NCI-H748 (cell line): ENCODE measurements around the gene APMAP.

Experiments used
- DNase-seq: peaks from one replicate; lab custom pipeline; 2025; ENCODE audit not compliant: unreplicated experiment; lab: John Stamatoyannopoulos, UW

The APMAP gene

DNA sequence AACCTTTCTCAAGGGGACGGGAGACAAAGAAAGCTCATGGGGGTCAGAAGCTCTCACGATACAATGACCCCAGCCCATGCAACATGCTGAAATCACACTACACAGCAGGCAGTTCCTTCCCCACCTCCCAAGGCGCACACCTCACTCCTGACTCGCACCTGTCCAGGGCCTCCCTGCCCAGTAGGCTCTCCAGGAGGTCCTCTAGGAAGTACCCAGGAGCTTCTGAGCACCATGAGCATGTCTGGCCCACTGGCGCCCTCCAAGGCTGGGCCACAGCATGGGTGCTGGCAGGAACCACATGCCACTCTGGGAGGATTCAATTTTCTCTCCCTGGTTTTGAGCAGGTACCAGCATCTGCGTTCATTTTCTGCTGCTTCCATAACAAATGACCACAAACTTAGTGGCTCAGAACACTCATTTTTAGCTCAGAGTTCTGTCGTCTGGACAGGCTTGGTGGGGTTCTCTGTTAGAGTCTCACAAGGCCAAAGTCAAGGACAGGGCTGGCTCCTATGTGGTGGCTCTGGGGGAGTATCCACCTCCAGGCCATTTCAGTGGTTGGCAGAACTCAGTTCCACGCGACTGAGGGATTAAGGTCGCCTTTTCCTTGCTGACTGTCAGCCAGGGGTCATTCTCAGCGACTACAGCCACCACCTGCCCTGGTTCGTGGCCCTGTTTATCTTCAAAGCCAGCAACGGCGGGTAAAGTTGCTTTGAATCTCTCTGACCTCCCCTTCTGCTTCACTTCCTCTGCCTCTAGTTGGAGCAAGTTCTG lies 32.7 kb upstream of the APMAP start:
- no peak for DNase-seq

DNA sequence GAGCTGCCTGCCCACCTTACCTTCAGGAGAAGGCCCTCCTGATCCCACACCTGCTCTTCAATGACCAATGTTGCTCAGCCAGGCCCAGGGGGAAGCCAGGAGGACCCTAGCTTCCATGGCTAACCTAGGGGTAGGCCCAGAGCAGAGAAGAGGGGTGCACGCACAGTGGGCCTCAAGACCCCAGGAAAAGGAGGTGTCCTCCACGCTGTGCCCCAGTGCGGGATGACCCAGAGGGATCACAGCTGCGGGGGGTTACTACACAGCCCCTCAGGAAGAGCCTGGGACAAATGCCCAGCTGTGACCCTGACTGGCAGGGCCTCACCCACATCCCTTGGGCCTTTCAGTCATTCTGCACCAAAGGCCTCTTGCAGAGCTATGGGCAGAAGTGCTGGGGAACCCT lies 31.6 kb upstream of the APMAP start:
- no peak for DNase-seq

DNA sequence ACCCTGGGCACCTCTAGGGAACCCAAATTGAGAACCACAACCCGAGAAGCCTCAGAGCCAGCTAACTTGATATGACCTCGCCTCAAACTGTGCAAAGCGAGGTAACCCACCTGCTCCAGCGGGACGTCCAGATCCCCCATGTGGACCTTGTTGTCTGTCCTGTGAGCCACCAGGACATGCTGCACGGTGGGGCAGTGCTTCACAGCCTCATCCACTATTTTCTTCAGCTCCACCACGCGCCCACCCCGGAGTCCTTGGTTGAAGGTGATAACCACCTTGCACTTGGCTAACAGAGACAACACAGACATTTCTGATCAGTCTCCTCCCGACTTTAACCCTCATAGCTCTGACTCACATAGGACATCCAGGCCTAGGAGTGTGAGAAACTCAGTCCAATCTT lies 30.8 kb upstream of the APMAP start:
- no peak for DNase-seq

DNA sequence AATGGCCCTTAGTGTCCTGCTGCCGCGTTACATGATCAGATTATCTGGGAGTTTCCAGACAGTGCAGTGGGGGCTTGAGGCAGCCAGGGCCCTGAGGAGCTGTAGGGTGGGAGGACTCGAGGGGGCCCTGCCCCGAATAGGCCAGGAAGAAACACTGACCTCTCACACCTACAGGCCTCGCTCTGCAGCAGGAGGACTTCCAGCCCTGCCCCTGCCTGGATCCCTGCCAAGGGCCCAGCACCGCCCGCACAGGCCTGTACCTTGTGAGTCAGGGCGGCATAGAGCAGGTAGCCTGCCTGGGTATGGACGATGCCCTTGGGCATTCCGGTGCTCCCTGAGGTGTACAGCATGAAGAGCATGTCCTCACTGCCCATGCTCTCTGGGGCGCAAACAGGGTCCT lies 30.1 kb upstream of the APMAP start:
- no peak for DNase-seq

DNA sequence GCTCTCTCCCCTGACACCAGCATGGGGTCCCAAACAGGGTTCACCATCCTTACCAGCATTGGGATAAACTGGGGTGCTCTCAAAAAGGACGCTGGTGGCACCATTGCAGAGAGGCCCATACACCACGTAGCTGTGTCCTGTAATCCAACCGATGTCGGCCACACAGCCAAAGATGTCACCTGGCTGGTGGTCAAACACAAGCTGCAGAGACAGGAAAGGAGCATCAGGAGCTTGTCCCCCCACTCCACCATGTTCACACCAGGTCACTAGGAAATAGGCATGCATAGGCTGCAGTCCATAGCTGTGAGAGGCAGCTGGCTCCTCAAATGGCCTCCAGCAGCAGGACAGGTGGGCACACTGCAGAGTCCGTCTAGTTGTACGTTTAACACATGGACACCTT lies 28.8 kb upstream of the APMAP start:
- no peak for DNase-seq

DNA sequence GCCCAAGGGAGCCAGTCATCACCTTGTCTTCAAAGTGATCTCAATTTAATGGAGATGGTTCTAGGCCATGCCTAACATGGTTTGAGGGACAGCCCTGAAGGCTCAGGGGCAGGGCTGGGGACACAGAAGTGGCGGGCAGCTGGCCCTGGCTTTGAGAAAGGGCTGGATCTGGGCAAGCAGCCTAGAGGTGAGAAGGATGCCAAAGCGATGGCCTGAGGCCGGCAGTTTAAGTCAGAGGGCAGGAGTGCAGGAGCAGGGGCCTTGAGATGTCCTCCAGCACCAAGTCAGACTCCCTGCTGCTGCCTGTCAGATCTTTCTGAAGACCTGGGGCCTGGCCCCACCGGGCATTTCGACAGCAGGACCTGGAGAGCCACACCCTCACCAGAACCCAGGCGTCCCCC lies 28.4 kb upstream of the APMAP start:
- no peak for DNase-seq

DNA sequence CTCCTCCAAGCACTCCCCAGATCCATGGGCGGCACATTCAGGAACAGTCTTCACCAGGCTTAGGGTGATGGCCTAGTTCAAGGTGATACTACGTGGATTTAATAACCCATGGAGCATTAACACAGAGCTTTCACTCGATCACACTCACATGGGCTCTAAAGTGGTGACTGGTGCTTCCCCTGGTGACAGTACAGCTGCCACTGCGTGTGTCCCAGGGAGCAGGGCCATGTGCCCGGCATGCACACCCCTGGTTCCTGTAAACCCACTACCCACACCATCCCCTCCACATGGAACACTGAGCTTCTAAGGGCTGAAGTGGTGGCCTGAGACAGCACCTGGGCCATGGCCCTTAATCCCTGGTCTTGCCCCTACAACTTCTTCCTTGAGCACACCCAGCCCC lies 27.8 kb upstream of the APMAP start:
- DNase-seq = no peak

DNA sequence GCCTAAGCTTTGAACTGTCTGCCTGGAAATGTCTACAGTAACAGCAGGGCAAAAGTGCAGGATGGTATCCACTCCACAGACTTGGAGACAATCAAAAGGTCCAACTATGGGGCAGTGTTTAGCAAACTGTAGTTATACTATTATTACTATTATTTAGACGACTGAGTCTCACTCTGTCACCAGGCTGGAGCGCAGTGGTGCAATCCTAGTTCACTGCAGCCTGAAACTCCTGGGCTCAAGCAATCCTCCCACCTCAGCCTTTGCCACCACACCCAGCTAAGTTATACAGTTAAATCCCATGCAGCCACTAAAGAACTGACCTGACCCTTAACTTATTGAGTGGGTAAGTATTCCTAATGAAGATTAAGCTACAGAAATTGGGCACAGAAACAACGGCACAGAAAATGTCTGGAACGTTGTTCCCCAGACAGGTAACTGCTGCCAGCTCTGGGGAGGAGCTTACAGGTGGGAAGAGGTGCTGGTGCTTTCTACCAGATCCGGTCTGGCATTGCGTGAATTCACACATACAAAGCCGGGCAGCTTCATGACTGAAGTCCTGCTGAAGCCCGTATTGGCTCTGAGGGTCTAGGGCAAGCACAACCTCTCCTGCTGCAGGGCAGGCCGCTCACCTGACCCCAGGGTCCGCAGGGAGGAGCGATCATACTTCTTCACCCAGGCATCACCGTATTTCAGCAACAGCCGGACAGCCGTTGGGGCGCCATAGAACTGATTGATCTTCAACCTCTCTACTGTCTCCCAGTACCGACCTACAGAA lies 27.0 kb upstream of the APMAP start:
- no peak for DNase-seq

DNA sequence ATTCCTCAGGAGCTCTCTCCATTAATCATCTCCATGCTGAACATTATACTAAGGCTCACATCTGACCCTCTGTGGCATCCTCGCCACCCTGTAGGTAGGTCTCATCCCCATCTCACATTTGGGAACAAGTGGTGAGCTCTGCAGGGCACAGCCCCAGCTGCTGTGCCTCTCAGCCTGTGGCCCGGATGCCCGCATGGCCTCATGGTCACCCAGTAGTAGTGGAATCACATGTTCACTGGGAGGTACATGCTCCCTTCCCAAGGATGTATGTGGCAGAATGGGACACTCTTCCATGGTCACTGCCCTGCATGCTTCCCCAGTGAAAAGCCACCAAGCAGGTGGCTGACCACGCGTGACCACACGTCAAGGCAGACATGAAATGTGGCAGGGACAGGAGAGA lies 26.3 kb upstream of the APMAP start:
- no peak for DNase-seq

DNA sequence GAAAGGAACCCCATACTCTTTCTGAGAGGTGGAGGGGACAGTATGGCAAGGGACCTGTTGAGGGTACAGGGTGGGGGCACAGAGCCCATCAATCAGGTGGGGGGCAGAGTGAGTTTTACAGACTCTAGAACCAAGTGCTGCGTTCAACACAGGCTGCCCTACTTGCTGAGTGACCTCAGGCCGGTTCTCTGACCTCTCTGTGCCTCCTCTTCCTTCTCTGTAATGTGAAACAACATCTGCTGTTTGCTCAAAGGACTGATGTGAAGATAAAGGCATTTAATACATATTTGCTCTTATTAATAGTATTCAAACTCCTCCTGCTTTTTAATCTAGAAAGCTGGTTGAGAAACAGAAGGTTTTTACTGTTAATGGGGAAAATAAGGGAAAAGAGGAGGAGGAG lies 25.9 kb upstream of the APMAP start:
- DNase-seq = no peak

DNA sequence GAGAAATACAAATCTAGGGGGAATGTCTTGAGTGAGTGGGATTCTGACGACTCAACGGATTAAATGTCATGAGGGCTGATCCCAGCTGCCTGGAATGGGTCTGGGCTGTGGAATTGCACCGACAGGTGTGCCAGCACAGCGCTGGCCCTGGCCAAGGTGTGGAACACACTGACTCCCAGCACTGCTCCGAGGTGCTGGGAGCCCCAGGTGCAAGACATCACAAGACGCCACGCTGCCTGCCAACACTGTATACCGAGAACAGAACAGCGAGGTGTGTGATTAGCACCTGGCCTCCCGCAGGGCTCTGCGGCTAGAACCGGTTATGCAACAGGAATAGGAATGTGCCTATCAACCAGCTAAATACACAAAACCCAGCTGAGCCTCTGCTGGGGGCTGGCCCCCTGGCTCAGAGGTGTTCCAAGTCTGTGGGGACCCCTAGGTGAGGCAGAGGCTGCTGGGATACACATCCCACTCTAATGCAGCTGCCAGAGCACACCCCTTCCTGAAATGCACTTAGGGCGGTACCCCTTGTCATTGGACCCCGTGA lies 24.8 kb upstream of the APMAP start:
- DNase-seq = peak; percentile 85

DNA sequence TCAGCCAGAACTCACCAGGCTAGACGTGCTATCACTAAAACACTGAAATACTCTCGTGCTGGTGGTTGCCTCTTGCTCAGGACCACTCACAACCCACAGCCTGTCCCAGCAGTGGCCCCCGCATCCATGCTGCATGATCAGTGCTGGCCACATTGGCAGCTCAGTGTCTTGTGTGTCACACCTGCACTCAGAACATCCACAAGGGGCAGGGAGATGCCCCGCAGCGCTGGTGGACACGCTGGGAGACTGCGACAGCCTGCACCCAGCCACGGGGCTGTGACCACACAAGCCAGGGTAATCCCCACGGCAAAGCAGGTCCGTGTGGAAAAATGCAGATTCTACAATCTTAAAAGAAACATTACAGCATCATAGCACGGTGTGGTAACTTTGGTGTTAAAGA lies 23.9 kb upstream of the APMAP start:
- no peak for DNase-seq

DNA sequence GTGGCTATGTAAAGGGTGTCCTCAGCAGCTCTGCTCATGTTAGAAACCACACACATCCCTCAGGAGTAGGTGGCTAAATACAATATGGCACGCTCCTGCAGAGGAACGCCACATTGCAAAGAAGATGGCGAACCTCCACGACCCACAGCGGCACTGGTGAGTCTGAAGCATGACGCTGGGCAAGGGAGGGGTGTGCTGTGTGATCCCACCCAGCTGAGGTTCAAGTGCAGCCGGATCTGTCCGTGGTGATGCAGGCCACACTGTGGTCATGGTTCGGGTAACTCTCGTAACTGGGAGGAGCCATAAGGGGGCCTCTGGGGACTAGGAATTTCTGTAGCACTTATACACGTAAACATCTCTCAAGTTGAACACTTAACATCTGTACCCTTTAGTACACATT lies 23.4 kb upstream of the APMAP start:
- DNase-seq = no peak

DNA sequence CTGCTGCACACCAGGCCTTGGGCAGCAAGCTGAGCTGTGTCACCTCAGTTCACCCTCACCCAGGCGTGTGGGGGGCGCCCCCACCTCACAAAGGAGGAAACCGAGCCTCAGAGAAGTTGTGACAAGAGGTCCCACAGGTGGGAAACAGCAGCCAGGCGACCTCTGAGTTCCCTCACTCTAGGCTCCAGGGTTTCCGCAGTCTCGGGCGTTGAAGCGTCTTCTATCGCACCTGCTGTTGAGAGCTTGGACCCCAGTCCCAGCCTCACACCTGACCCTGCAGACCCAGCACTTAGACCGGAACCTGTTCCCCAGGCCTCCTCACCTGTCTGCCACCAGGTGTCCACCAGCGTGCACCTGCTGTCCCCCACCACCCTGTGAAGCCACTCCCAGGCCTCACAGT lies 22.3 kb upstream of the APMAP start:
- DNase-seq = peak; percentile 45

DNA sequence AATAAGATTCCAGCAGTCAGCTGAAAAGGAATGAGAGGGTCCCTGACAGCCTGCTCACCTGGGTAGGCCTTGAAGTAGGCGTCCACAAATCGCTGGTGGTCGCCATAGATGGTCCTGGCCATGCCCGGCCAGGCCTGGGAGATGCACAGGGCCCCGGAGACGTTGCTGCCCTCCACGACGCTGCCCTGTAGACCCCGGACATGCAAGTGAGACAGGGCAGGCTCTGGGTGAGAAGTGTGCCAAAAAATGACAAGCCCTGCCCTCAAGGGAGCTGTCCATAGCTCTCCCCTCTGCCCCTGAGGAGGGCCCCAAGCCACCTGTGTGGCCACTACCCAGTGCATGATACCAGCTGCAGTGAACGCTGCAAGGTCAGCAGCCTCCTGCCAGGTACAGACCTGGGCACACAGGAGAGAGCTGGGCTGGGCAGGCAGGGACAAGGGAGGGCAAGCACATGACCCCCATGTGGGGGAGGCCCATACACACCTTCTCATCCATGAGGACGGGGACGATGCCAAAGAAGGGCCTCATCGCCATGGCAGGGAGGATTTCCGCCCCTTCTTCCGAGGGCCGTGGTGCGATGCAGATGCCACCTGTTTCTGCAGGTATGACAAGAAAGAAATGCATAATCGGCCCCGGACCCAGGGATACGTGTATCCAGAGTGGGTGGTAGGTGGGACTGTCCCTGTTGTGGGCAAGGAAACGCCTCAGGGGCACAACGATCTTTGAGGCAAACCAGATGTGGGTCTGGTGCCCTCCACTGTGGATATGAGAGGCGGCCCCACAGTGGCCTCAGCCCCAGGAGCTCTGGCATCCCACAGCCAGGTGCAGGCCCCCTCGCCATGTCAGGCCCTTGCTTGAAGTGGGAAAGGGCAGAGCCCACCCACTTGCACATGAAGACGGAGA lies 21.2 kb upstream of the APMAP start:
- DNase-seq = no peak

DNA sequence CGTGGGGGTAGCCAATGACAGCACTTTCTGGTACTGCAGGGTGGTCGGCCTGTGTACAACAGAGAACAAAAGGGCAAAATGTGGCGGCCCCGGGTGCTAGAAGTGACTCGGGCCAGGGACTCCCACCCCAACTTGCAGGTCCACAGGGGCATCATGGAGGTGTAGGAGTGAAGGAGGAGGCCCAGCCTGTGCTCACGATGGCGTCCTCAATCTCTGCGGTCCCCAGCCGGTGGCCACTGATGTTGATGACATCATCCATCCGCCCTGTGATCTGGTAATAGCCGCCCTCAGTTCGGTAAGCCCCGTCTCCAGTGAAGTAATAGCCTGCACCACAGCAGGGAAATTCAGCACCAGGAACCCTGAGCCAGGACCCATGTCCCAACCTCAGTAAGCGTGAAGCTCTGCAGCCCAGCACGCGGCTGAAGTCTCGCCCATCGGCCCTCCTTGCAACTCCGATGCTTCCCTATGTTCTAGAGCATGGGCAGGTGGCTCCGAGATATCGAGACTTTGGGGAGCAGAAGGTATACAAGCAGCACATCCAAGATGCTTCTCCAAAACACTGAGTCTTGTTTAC lies 20.2 kb upstream of the APMAP start:
- no peak for DNase-seq

DNA sequence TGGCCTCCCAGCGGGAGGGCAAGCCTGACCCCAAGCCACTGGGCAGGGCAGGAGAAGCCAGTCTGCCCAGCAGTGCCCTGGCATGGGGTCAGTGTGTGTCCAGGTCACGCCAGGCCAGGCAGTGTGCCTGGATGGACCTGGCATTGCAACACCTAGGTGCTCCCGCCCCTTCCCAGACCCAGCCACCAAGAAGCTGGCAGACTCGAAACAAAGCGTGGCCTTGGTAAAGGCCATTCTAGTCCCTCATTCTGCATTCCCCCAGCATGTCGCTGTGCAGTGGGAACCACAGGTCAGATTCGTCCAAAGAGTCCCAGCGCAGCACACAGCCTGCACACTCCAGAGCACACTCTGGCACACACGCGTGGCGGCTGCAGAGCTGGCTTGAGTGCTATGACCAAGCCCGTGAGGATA lies 19.3 kb upstream of the APMAP start:
- no peak for DNase-seq

DNA sequence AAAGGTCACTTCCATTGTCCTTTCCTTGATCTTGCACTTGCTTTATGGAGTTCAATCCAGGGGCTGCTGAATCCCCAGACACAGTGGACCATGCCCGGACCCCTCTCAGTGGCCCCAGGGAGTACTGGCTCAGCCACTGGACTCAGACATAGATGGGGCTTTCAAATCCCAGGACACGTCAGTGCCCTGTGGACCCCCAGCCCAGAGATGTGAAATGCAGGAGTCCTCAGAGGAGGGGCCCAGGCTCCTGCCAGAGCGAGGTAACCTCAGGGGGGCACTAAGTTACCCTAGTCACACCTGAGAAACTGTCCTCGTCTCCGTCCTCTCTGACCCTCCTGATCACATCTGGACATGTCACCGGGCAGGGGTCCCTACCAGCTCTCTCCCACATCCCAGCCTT lies 18.7 kb upstream of the APMAP start:
- no peak for DNase-seq

DNA sequence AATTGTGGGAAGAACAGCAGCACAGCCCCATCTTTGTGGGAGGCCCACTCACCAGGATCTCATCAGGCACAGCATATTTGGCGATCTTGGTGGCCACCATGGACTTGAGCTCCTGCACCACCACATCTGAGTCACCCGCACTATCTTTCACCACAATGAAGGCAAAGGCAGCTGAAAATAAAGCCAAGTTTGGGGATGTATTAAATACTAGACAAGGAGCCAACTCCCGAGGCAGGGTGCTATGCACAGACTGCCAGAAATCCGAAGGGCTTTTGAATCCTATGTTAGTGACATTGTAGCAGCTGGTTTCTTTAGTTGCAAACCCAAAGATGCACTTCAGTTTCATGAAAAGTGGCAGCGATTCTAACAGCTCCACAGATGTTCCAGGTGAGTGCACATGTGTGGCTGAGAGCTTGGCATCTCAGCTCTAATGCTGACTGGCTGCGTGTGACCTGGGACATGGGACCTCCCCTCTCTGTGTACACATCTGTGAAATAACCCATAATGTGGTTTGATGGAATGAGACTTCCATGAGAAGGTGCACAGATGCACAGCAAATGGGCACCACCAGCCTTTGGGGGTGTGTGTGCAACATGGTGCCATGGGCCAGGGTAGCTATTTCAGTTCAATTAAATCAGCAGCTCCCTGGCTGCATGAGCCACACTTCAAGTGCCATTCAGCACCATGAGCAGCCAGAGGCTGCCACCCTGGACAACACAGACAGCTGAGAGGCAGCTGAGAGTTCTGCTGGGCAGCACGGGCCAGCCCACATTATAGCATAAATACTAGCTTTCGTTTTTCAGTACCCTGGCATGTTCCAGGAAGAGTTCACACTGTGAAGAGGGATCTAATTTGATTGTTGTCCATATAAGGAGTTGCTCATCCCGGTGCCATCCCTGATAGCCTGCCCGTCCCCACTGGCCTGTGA lies 16.9 kb upstream of the APMAP start:
- no peak for DNase-seq
